Endothelial cell of umbilical vein (primary cell): Measurements from ENCODE around the gene ZBTB7C.

Experiments
- CTCF ChIP-seq, 2 donors: IDR thresholded peaks; 1 replicate in 1 of 2; 2 replicates in 1 of 2; pipeline ENCODE4 v1.5.1; 2011; ENCODE audit warnings: low read length in 2 of 2, mild to moderate bottlenecking in 2 of 2, moderate library complexity in 2 of 2, control low read depth in 1 of 2, inconsistent platforms in 1 of 2, low read depth in 1 of 2; ENCODE audit not compliant: insufficient read depth in 1 of 2; ENCODE audit errors: extremely low read depth in 1 of 2
- EZH2 ChIP-seq: IDR thresholded peaks from 2 replicates; pipeline ENCODE4 v1.6.1; 2012; ENCODE audit warnings: borderline replicate concordance, low read depth, mild to moderate bottlenecking, moderate library complexity, low read length, inconsistent platforms; ENCODE audit not compliant: severe bottlenecking
- FOS ChIP-seq: IDR thresholded peaks from 2 replicates; pipeline ENCODE4 v1.6.1; 2011; ENCODE audit warnings: mild to moderate bottlenecking, low read length, moderate library complexity, borderline replicate concordance; ENCODE audit not compliant: insufficient read depth
- GATA2 ChIP-seq: IDR thresholded peaks from 2 replicates; pipeline ENCODE4 v1.7.0; 2011; ENCODE audit warnings: low read depth, mild to moderate bottlenecking, moderate library complexity, mixed read lengths, low read length; ENCODE audit not compliant: insufficient read length, insufficient read depth
- JUN ChIP-seq: IDR thresholded peaks from 2 replicates; pipeline ENCODE4 v1.6.1; 2011; ENCODE audit warnings: borderline replicate concordance, low read depth; ENCODE audit not compliant: insufficient read length, insufficient read depth
- MAX ChIP-seq: IDR thresholded peaks from 2 replicates; pipeline ENCODE4 v1.6.1; 2011; ENCODE audit not compliant: insufficient read depth, insufficient read length
- MYC ChIP-seq: IDR thresholded peaks from one replicate; pipeline ENCODE4 v1.6.1; 2011; ENCODE audit warnings: mild to moderate bottlenecking, low read depth, low read length
- POLR2A ChIP-seq: IDR thresholded peaks from 2 replicates; pipeline ENCODE4 v1.6.1; 2012; ENCODE audit warnings: low read depth, mild to moderate bottlenecking, control low read depth, low read length
- POLR2AphosphoS5 ChIP-seq: IDR thresholded peaks from 2 replicates; pipeline ENCODE4 v1.6.1; 2012; ENCODE audit warnings: low read depth, mild to moderate bottlenecking, control low read depth, low read length, moderate library complexity; ENCODE audit not compliant: insufficient read depth

- TF ChIP-seq POLR2AphosphoS5: no peak
- no peak for TF ChIP-seq FOS
- no peak for TF ChIP-seq POLR2A
- TF ChIP-seq CTCF (IDR thresholded peaks at IDR 0.05; ENCODE audit: extremely low read depth in 1 of 2, insufficient read depth in 1 of 2, low read depth in 1 of 2, low read length in 2 of 2): no peak
- no peak for TF ChIP-seq MAX
- no peak for TF ChIP-seq EZH2
- TF ChIP-seq MYC: no peak
- no peak for TF ChIP-seq JUN
- TF ChIP-seq GATA2: no peak
Measured at GRCh38 chr18:48133671-48134251, 275.4 kb downstream of the ZBTB7C start.
